Prostate gland (tissue), 2 donors: ENCODE results near the gene CCBE1. TPM values are rescaled to one million over a fixed set of nuclear protein-coding genes. Genes with fewer than 3 reads are reported as not detected.

Experiments used
- DNase-seq: peaks from one replicate; pipeline ENCODE4 v3.0.0-alpha.2; 2019; ENCODE audit warnings: low spot score
- H3K27ac ChIP-seq, 2 donors: fragments of 200-600 bp; sonication (generic); 2 replicates each; pipeline ENCODE4 v1.5.1; 2017 to 2019
- H3K27me3 ChIP-seq: fragments of 200-600 bp; sonication (generic); replicated peaks from 2 replicates; pipeline ENCODE4 v1.5.1; 2019; ENCODE audit not compliant: insufficient read depth
- H3K36me3 ChIP-seq, 2 donors: fragments of 200-600 bp; sonication (generic); 1 replicate in 1 of 2; 2 replicates in 1 of 2; pipeline versions ENCODE4 v1.5.1 to v1.8.1; 2017 to 2019
- H3K4me1 ChIP-seq: fragments of 200-600 bp; sonication (generic); replicated peaks from 2 replicates; pipeline ENCODE4 v1.5.1; 2019
- H3K4me3 ChIP-seq, 2 donors: fragments of 200-600 bp; sonication (generic); 2 replicates each; pipeline ENCODE4 v1.5.1; 2017 to 2019
- H3K9me3 ChIP-seq: fragments of 200-600 bp; sonication (generic); 2 replicates; pipeline ENCODE4 v1.5.1; 2017
- CTCF ChIP-seq, 4 experiments: fragments of 200-600 bp in 2 of 4; fragments of 450-650 bp in 2 of 4; sonication (generic) in 2 of 4; IDR thresholded peaks; 1 replicate in 3 of 4; 2 replicates in 1 of 4; pipeline ENCODE4 v1.5.1; 2016 to 2019; ENCODE audit warnings: antibody characterized with exemption in 4 of 4, mild to moderate bottlenecking in 2 of 4, moderate library complexity in 2 of 4
- POLR2A ChIP-seq: fragments of 450-650 bp; IDR thresholded peaks from one replicate; pipeline ENCODE4 v1.6.1; 2016; ENCODE audit warnings: antibody characterized with exemption, mild to moderate bottlenecking
- POLR2AphosphoS5 ChIP-seq: sonication (generic); formaldehyde crosslinking; IDR thresholded peaks from one replicate; pipeline ENCODE4 v1.6.1; 2017; ENCODE audit warnings: antibody characterized with exemption
- WGBS: methylation state at CpG from one replicate; pipeline ENCODE4 v1.1.5; 2018; 5-methylcytosine and 5-hydroxymethylcytosine counted together
- intact Hi-C: fragments of 100-400 bp; cut with DNase I; formaldehyde crosslinking; loops from one replicate; pipeline ENCODE4 v1.14.2; 2022
- total RNA-seq, 2 donors: library from RNA; depleted of rRNA; stranded (reverse); fragments of >200 nt; gene quantifications; one replicate each; pipeline ENCODE4 v1.1.0, GENCODE V29; 2016

CCBE1 gene
- total RNA-seq, 2 donors from 2014 or later: 1.8 to 2.0 TPM

- Histone ChIP-seq H3K9me3 (no peaks in the 10 kb centered on the region), H3K27ac (no peak overlapping the region), H3K27me3 (no peaks in the 10 kb centered on the region), H3K4me3 (no peak overlapping the region), H3K4me1 (no peaks in the 10 kb centered on the region), H3K36me3 (no peaks in the 10 kb centered on the region)
- TF ChIP-seq CTCF (IDR thresholded peaks at IDR 0.05): no peak
- WGBS: 30% methylated on average over 5 of the region's 5 CpGs
- no peak for DNase-seq
- intact Hi-C loops: no loop called here
Observed at GRCh38 chr18:59681051-59681450, 16.2 kb downstream of the CCBE1 start.

DNA sequence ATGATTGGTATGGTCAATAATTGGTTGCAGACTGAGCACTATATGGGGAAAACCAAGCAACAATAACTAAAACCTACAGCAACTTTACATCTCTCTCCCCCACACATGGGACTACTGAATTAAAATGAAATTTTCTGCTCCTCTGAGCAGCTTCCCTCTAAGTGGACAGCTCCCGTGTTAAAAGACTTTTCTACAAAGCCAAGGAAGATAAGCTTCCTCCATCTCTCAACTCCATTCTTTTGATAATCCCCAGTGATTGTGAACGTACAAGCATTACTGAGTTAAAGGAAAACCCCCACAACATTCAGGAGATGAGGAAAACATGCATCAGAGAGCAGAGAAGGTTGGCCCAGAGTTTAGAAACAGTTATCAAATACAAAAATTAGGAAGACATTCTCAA is 21.9 kb downstream of the CCBE1 start:
- intact Hi-C loops: no loop called here
- Histone ChIP-seq H3K27me3 (no peaks in the 10 kb centered on the region), H3K27ac (no peak overlapping the region), H3K9me3 (no peaks in the 10 kb centered on the region), H3K4me3 (no peak overlapping the region), H3K4me1 (no peaks in the 10 kb centered on the region), H3K36me3 (no peaks in the 10 kb centered on the region)
- 46% methylated on average over 2 of the region's 2 CpGs for WGBS
- no peak for TF ChIP-seq CTCF (IDR thresholded peaks at IDR 0.05)
- no peak for TF ChIP-seq POLR2A
- TF ChIP-seq POLR2AphosphoS5: no peak
- no peak for DNase-seq

GRCh38 chr18:59674903-59675270 is 22.3 kb downstream of the CCBE1 start:
- TF ChIP-seq POLR2AphosphoS5: no peak
- no peak for TF ChIP-seq CTCF (IDR thresholded peaks at IDR 0.05)
- TF ChIP-seq POLR2A: no peak
- Histone ChIP-seq H3K27me3 (no peaks in the 10 kb centered on the region), H3K4me1 (no peaks in the 10 kb centered on the region), H3K4me3 (no peak overlapping the region), H3K9me3 (no peaks in the 10 kb centered on the region), H3K36me3 (no peaks in the 10 kb centered on the region), H3K27ac (no peak overlapping the region)
- WGBS: 62% methylated on average over 1 of the region's 1 CpG
- intact Hi-C loops: no loop called here
- no peak for DNase-seq

- WGBS: 83% methylated on average over 6 of the region's 6 CpGs
- Histone ChIP-seq H3K4me3 (no peak overlapping the region), H3K36me3 (no peaks in the 10 kb centered on the region), H3K9me3 (no peaks in the 10 kb centered on the region), H3K27ac (no peak overlapping the region), H3K4me1 (no peaks in the 10 kb centered on the region), H3K27me3 (no peaks in the 10 kb centered on the region)
- intact Hi-C loops: no loop called here
- no peak for TF ChIP-seq POLR2AphosphoS5
- no peak for TF ChIP-seq POLR2A
- TF ChIP-seq CTCF (IDR thresholded peaks at IDR 0.05): no peak
- no peak for DNase-seq
Observed at GRCh38 chr18:59674186-59674902, 22.9 kb downstream of the CCBE1 start.

- no peak for DNase-seq
- TF ChIP-seq POLR2A: no peak
- TF ChIP-seq CTCF (IDR thresholded peaks at IDR 0.05): no peak
- TF ChIP-seq POLR2AphosphoS5: no peak
- intact Hi-C loops: no loop called here
- WGBS: 78% methylated on average over 1 of the region's 1 CpG
- Histone ChIP-seq H3K4me3 (no peak overlapping the region), H3K27me3 (no peaks in the 10 kb centered on the region), H3K27ac (no peak overlapping the region), H3K36me3 (no peaks in the 10 kb centered on the region), H3K4me1 (no peaks in the 10 kb centered on the region), H3K9me3 (no peaks in the 10 kb centered on the region)
Observed at GRCh38 chr18:59672235-59672711, 24.9 kb downstream of the CCBE1 start.
